H1 (cell line): ENCODE results near the gene LRRC8D. TPM values are rescaled to one million over a fixed set of nuclear protein-coding genes. Genes with fewer than 3 reads are reported as not detected.

Experiments
- CTCF ChIA-PET: fragments of 300-600 bp; sonication (Branson Sonifier 250); formaldehyde crosslinking; loops from one replicate; lab custom pipeline; 2021; ENCODE audit not compliant: partially characterized antibody; lab: Charles Lee
- POLR2A ChIA-PET: fragments of 300-600 bp; sonication (Branson Sonifier 250); formaldehyde crosslinking; loops from one replicate; lab custom pipeline; 2021; ENCODE audit warnings: inconsistent platforms; ENCODE audit not compliant: partially characterized antibody; lab: Charles Lee
- DNase-seq, 2 experiments: peaks; one replicate each; pipeline versions ENCODE4 v3.0.0 to v3.0.0-alpha.2; 2010 to 2022; ENCODE audit warnings: low spot score in 2 of 2, low read depth in 1 of 2, mixed read lengths in 1 of 2
- FAIRE-seq: peaks from 2 replicates; lab custom pipeline; 2011; peaks lifted over from hg19 to GRCh38; lab: Jason Lieb, UNC
- H2AFZ ChIP-seq: 2 replicates; pipeline ENCODE4 v1.8.1; 2012; ENCODE audit warnings: low read length, inconsistent platforms
- H2AK5ac ChIP-seq: 2 replicates; pipeline ENCODE4 v1.6.1; 2013; ENCODE audit warnings: low read depth, low read length
- H2BK120ac ChIP-seq: replicated peaks from 2 replicates; pipeline ENCODE3; 2013; ENCODE audit warnings: low read depth, low read length, inconsistent platforms
- H2BK12ac ChIP-seq: 2 replicates; pipeline ENCODE4 v1.6.1; 2013; ENCODE audit warnings: low read depth, low read length
- H2BK15ac ChIP-seq: 2 replicates; pipeline ENCODE4 v1.6.1; 2013; ENCODE audit warnings: low read length
- H2BK20ac ChIP-seq: 2 replicates; pipeline ENCODE4 v1.6.1; 2013; ENCODE audit warnings: low read length
- H2BK5ac ChIP-seq: 2 replicates; pipeline ENCODE4 v1.6.1; 2013; ENCODE audit warnings: low read depth, low read length
- H3K14ac ChIP-seq: 2 replicates; pipeline ENCODE4 v1.6.1; 2013; ENCODE audit warnings: inconsistent platforms; ENCODE audit not compliant: insufficient read length
- H3K18ac ChIP-seq: 2 replicates; pipeline ENCODE4 v1.6.1; 2013; ENCODE audit warnings: low read length; ENCODE audit errors: extremely low read depth
- H3K23ac ChIP-seq: 2 replicates; pipeline ENCODE4 v1.6.1; 2013; ENCODE audit warnings: inconsistent platforms; ENCODE audit not compliant: insufficient read length
- H3K23me2 ChIP-seq: 2 replicates; pipeline ENCODE4 v1.6.1; 2013; ENCODE audit warnings: low read depth, low read length
- H3K27ac ChIP-seq: 2 replicates; pipeline ENCODE4 v1.6.1; 2011; ENCODE audit warnings: low read depth, low read length, inconsistent platforms
- H3K27me3 ChIP-seq, 4 experiments: replicated peaks in 1 of 4; 1 replicate in 1 of 4; 2 replicates in 3 of 4; pipeline versions ENCODE4 v1.6.1 to v1.8.1; 2011 to 2013; ENCODE audit warnings: low read length in 3 of 4, mild to moderate bottlenecking in 3 of 4, inconsistent platforms in 2 of 4, mixed read lengths in 2 of 4, moderate library complexity in 1 of 4; ENCODE audit not compliant: control insufficient read depth in 3 of 4, insufficient read depth in 3 of 4; ENCODE audit errors: extremely low read depth in 1 of 4
- H3K36me3 ChIP-seq, 4 experiments: 2 replicates each; pipeline versions ENCODE4 v1.6.1 to v1.8.1; 2011 to 2013; ENCODE audit warnings: mild to moderate bottlenecking in 4 of 4, low read length in 3 of 4, moderate library complexity in 2 of 4, control low read depth in 1 of 4, inconsistent platforms in 1 of 4; ENCODE audit not compliant: insufficient read depth in 4 of 4, control insufficient read depth in 2 of 4
- H3K4ac ChIP-seq: replicated peaks from 2 replicates; pipeline ENCODE3; 2013; ENCODE audit warnings: low read length, low read depth, mixed read lengths, inconsistent platforms; ENCODE audit not compliant: insufficient read length
- H3K4me1 ChIP-seq, 4 experiments: replicated peaks in 1 of 4; 1 replicate in 1 of 4; 2 replicates in 3 of 4; pipeline versions ENCODE4 v1.6.1 to v1.8.1; 2011 to 2013; ENCODE audit warnings: low read length in 3 of 4, inconsistent platforms in 2 of 4, mixed read lengths in 1 of 4; ENCODE audit not compliant: insufficient read depth in 4 of 4, control insufficient read depth in 3 of 4
- H3K4me2 ChIP-seq, 2 experiments: 2 replicates each; pipeline versions ENCODE4 v1.6.1 to v1.8.1; 2011 to 2013; ENCODE audit warnings: low read depth in 2 of 2, low read length in 2 of 2, control low read depth in 1 of 2, inconsistent platforms in 1 of 2, mild to moderate bottlenecking in 1 of 2; ENCODE audit not compliant: insufficient read depth in 1 of 2
- H3K4me3 ChIP-seq, 4 experiments: fragments of 200-600, 300-600 bp in 1 of 4; sonication (generic), shearing (Covaris generic), sonication (Bioruptor Twin) in 1 of 4; 2 replicates each; pipeline versions ENCODE4 v1.5.1 to v1.8.1; 2011 to 2016; ENCODE audit warnings: low read length in 4 of 4, low read depth in 3 of 4, control low read depth in 2 of 4, inconsistent platforms in 2 of 4, mild to moderate bottlenecking in 2 of 4, mixed read lengths in 1 of 4, moderate library complexity in 1 of 4; ENCODE audit not compliant: insufficient read depth in 2 of 4; ENCODE audit errors: extremely low read depth in 1 of 4
- H3K56ac ChIP-seq: replicated peaks from 2 replicates; pipeline ENCODE3; 2013; ENCODE audit warnings: low read depth, mild to moderate bottlenecking, mixed read lengths, low read length, inconsistent platforms; ENCODE audit not compliant: insufficient read length
- H3K79me1 ChIP-seq: 2 replicates; pipeline ENCODE4 v1.6.1; 2013; ENCODE audit warnings: low read depth, low read length, control low read depth
- H3K79me2 ChIP-seq, 2 experiments: 2 replicates each; pipeline versions ENCODE4 v1.6.1 to v1.8.1; 2012 to 2013; ENCODE audit warnings: low read length in 2 of 2, mild to moderate bottlenecking in 2 of 2, inconsistent platforms in 1 of 2; ENCODE audit not compliant: insufficient read depth in 2 of 2, control insufficient read depth in 1 of 2
- H3K9ac ChIP-seq, 4 experiments: replicated peaks in 1 of 4; 1 replicate in 1 of 4; 2 replicates in 3 of 4; pipeline versions ENCODE4 v1.6.1 to v1.8.1; 2011 to 2013; ENCODE audit warnings: low read depth in 3 of 4, low read length in 3 of 4, control low read depth in 2 of 4, mild to moderate bottlenecking in 2 of 4, moderate library complexity in 2 of 4, inconsistent platforms in 1 of 4; ENCODE audit errors: extremely low read depth in 1 of 4
- H3K9me3 ChIP-seq, 2 experiments: 2 replicates each; pipeline versions ENCODE4 v1.6.1 to v1.8.1; 2012 to 2013; ENCODE audit warnings: mild to moderate bottlenecking in 2 of 2, moderate library complexity in 2 of 2, control low read depth in 1 of 2, inconsistent platforms in 1 of 2, low read depth in 1 of 2, low read length in 1 of 2, mixed read lengths in 1 of 2; ENCODE audit not compliant: insufficient read depth in 2 of 2
- H4K20me1 ChIP-seq, 2 experiments: replicated peaks in 1 of 2; 2 replicates each; pipeline versions ENCODE3 to v1.8.1; 2011 to 2013; ENCODE audit warnings: inconsistent platforms in 2 of 2, low read length in 2 of 2, mild to moderate bottlenecking in 1 of 2; ENCODE audit not compliant: insufficient read depth in 2 of 2, control insufficient read depth in 1 of 2
- H4K5ac ChIP-seq: 2 replicates; pipeline ENCODE4 v1.6.1; 2013; ENCODE audit warnings: low read length, low read depth, mixed read lengths, inconsistent platforms; ENCODE audit not compliant: insufficient read length
- H4K8ac ChIP-seq: 2 replicates; pipeline ENCODE4 v1.8.0; 2013; ENCODE audit warnings: mild to moderate bottlenecking, moderate library complexity, low read length, inconsistent platforms; ENCODE audit not compliant: insufficient read depth; ENCODE audit errors: extremely low read depth
- H4K91ac ChIP-seq: replicated peaks from 2 replicates; pipeline ENCODE3; 2013; ENCODE audit warnings: low read length, mixed read lengths, inconsistent platforms; ENCODE audit not compliant: insufficient read length
- MAFK ChIP-seq: IDR thresholded peaks from 2 replicates; pipeline ENCODE4 v1.6.1; 2012; ENCODE audit warnings: low read depth, mild to moderate bottlenecking, improper control_type of control experiment, low read length
- SIRT6 ChIP-seq: IDR thresholded peaks from one replicate; pipeline ENCODE4 v1.7.1; 2012; ENCODE audit warnings: low read length, inconsistent platforms
- SRF ChIP-seq: IDR thresholded peaks from 2 replicates; pipeline ENCODE4 v1.6.1; 2011; ENCODE audit warnings: mild to moderate bottlenecking, low read depth, low read length, moderate library complexity
- ZNF274 ChIP-seq: IDR thresholded peaks from 2 replicates; pipeline ENCODE4 v1.7.0; 2012; ENCODE audit warnings: low read length, borderline replicate concordance; ENCODE audit errors: extremely low read depth
- WGBS, 2 experiments: shearing (Covaris generic) in 1 of 2; methylation state at CpG; one replicate each; pipeline versions ENCODE4 v1.1.6 to v1.1.7; 2013 to 2015; ENCODE audit warnings: low lambda C conversion rate in 2 of 2, mixed read lengths in 2 of 2, inconsistent platforms in 1 of 2, low coverage in 1 of 2, missing lambda C conversion rate in 1 of 2; ENCODE audit not compliant: insufficient replicate concordance in 2 of 2, insufficient coverage in 1 of 2, insufficient read length in 1 of 2; ENCODE audit errors: extremely low coverage in 1 of 2, missing lambda C conversion rate in 1 of 2; 5-methylcytosine and 5-hydroxymethylcytosine counted together
- polyA plus RNA-seq, 7 experiments: library from polyadenylated mRNA; depleted of rRNA in 3 of 7; stranded (reverse) in 5 of 7; unstranded in 2 of 7; fragments of >200 nt in 5 of 7; fragments of 200-250 nt in 2 of 7; gene quantifications; 1 replicate in 5 of 7; 2 replicates in 1 of 7; 4 replicates in 1 of 7; pipeline versions ENCODE4 v1.2.1 to v1.2.3, GENCODE V29; 2011 to 2013; ENCODE audit warnings: missing spikeins in 2 of 7, mixed read lengths in 2 of 7
- total RNA-seq: library from RNA; stranded (reverse); fragmentation: NEBNext Ultra II Directional; extraction: Animal tissue kit (Norgen Biotek cat#: 25700); gene quantifications from 2 replicates; pipeline ENCODE4 v1.2.1, GENCODE V29; 2021

Gene LRRC8D
- total and polyA plus RNA-seq, 2 of the 8 experiments (the other 6 are each of a cell fraction or from before 2014, with no cell fraction given), result 42.0 to 58.5 TPM

DNA sequence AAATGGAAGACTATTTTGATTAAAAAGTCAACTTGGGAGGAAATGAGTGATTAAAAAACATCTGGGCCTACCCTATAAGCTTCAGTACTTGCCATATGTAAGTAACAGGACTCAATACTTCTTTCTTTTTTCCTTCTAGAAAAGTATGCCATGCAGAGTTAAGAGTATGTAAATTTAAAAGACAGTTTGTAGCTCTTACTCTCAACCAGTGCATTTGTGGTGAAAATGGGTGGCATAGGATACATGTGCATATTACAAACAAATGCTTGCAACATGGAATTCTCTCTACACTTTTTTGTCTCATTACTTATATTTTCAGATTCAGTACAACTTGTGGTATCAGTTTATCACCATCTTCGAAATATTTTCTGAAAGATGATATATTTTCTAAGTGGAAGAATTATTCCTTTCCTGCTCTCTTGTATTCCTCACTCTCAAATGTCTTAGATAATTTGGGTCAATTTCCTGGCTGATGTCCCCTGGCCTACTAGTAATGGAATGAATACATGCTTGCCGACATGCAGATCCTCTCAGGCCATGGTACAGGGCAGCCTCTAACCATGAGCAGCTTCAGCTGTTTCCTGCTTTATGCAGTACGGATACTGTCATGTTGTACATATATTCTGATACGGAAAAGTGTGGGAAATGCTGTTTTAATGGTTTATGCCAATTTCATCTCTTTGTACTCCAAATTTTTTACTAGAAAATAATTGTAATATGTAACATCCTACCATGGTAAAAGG is 92.7 kb downstream of the LRRC8D start:
- Histone ChIP-seq H3K79me2 (peaks cover 0 to 58% of the 10 kb centered on the region in 2 experiments; a peak in 3 of 4 replicates), H3K27ac (no peak overlapping the region), H3K18ac (no peak overlapping the region), H3K14ac (no peak overlapping the region), H3K23me2 (no peaks in the 10 kb centered on the region), H3K9ac (no peak overlapping the region), H4K91ac (peak overlapping the region; percentile 9), H4K8ac (no peak overlapping the region), H2BK12ac (no peak overlapping the region), H4K20me1 (no peaks in the 10 kb centered on the region), H2BK15ac (no peak overlapping the region), H3K9me3 (no peaks in the 10 kb centered on the region), H4K5ac (no peak overlapping the region), H2BK120ac (no peak overlapping the region), H3K4me1 (peaks cover 12 to 25% (median 22%) of the 10 kb centered on the region in 4 experiments; a peak in 6 of 7 replicates), H2AFZ (no peak overlapping the region), H3K4ac (no peak overlapping the region), H3K4me3 (no peak overlapping the region), H3K56ac (no peak overlapping the region), H2AK5ac (peak overlapping the region; percentile 91; the same call in 1 of the 2 replicates), H3K27me3 (no peaks in the 10 kb centered on the region), H2BK5ac (peak overlapping the region; percentile 82; the same call in 1 of the 2 replicates), H3K23ac (no peak overlapping the region), H3K79me1 (no peaks in the 10 kb centered on the region), H3K4me2 (no peak overlapping the region), H3K36me3 (no peaks in the 10 kb centered on the region; a peak in 1 of 8 replicates), H2BK20ac (no peak overlapping the region)
- CTCF ChIA-PET, result interaction anchor here (0.8 kb wide), 1 partner anchor 16 kb away, joined by 3 read pairs; no protein-coding TSS in a partner anchor
- WGBS, 2 experiments, result 92% methylated on average over 4 of the region's 4 CpGs; no CpG with 5 or more reads in 1 of the 2 experiments
- DNase-seq, result no peak
- POLR2A ChIA-PET, result interaction anchor here (0.9 kb wide), 1 partner anchor 10 kb away, joined by 3 read pairs; no protein-coding TSS in a partner anchor
- TF ChIP-seq ZNF274 (no peak), SIRT6 (no peak), SRF (no peak), MAFK (no peak)
- no peak for FAIRE-seq
